NCI-H748 (cell line): ENCODE measurements around the gene EPS8L1.
"Not testable (repeated sequence)": the region's sequence is repeated elsewhere in the genome, so short reads cannot be mapped to it uniquely, and the experiment has no call there.

Source experiments
- DNase-seq: peaks from one replicate; lab custom pipeline; 2025; ENCODE audit not compliant: unreplicated experiment; lab: John Stamatoyannopoulos, UW

The EPS8L1 gene

GRCh38 chr19:55050749-55051532, 24.7 kb upstream of the EPS8L1 start:
- DNase-seq: no peak

GRCh38 chr19:55053735-55054134, 21.9 kb upstream of the EPS8L1 start:
- DNase-seq: no peak

- DNase-seq: no peak
Measured at GRCh38 chr19:55056827-55057226, 18.8 kb upstream of the EPS8L1 start.

- peak; percentile 15 for DNase-seq
Measured at GRCh38 chr19:55058781-55059610, 16.7 kb upstream of the EPS8L1 start.

- not testable (repeated sequence) for DNase-seq
Measured at GRCh38 chr19:55060287-55060686, 15.4 kb upstream of the EPS8L1 start.

- DNase-seq: peak; percentile 93
Measured at GRCh38 chr19:55062735-55063491, 12.8 kb upstream of the EPS8L1 start, which contains the start of gene RDH13. Gene RDH13, minus strand, starts transcription at chr19:55063148. Its CDS starts 116 bp downstream, at chr19:55063032.

- no peak for DNase-seq
Measured at GRCh38 chr19:55063492-55063843, 12.2 kb upstream of the EPS8L1 start.

- DNase-seq: not testable (repeated sequence)
Measured at GRCh38 chr19:55065516-55065915, 10.2 kb upstream of the EPS8L1 start.

GRCh38 chr19:55066107-55066709, 9.5 kb upstream of the EPS8L1 start:
- DNase-seq: no peak

GRCh38 chr19:55067869-55068268, 7.8 kb upstream of the EPS8L1 start:
- no peak for DNase-seq

GRCh38 chr19:55068950-55069864, 6.5 kb upstream of the EPS8L1 start:
- peak; percentile 74 for DNase-seq

- no peak for DNase-seq
Measured at GRCh38 chr19:55069865-55070197, 5.8 kb upstream of the EPS8L1 start.

GRCh38 chr19:55070466-55071128, 5.1 kb upstream of the EPS8L1 start:
- no peak for DNase-seq

GRCh38 chr19:55071129-55071502, 4.6 kb upstream of the EPS8L1 start:
- no peak for DNase-seq

- DNase-seq: no peak
Measured at GRCh38 chr19:55071913-55072312, 3.8 kb upstream of the EPS8L1 start.

GRCh38 chr19:55076321-55076720, 652 bp downstream of the EPS8L1 start:
- no peak for DNase-seq

- DNase-seq: no peak
Measured at GRCh38 chr19:55077106-55077505, 1.4 kb downstream of the EPS8L1 start.

GRCh38 chr19:55078996-55079395, 3.3 kb downstream of the EPS8L1 start:
- DNase-seq: no peak

GRCh38 chr19:55079400-55080038, 3.9 kb downstream of the EPS8L1 start:
- DNase-seq: no peak
